Measurements from ENCODE around the gene DCBLD2. TPM values are rescaled to one million over a fixed set of nuclear protein-coding genes. Genes with fewer than 3 reads are reported as not detected.

Gene DCBLD2
- 1 to 10 TPM; 1.5 to 1.6 TPM for total RNA-seq
- 0.47 TPM for polyA plus RNA-seq

GRCh38 chr3:98901392-98902350 lies at the start of gene DCBLD2:
Gene DCBLD2 (minus strand): TSS chr3:98901695. CDS start chr3:98901326, 369 bp downstream.
- H3K4me1 Mint-ChIP-seq, result peaks cover 19 to 26% (median 24%) of the 10 kb centered on the region in 3 donors
- H3K27ac ChIP-seq (ENCODE audit: low read depth, low read length), result no peak within 1 kb of the TSS
- no peaks in the 10 kb centered on the region for H3K9me3 Mint-ChIP-seq
- DNase-seq, result peak; percentile 64 to 95 (median 84)
- no peaks in the 10 kb centered on the region for H3K36me3 ChIP-seq (ENCODE audit: insufficient read depth, low read length)
- H3K27me3 Mint-ChIP-seq, result peaks cover 10 to 30% of the 10 kb centered on the region in 2 donors
- H3K36me3 Mint-ChIP-seq, result peaks cover 0 to 2% (median 0%) of the 10 kb centered on the region in 3 donors
- H3K9me3 ChIP-seq (ENCODE audit: low read length), result no peaks in the 10 kb centered on the region
- H3K27ac Mint-ChIP-seq, result peak within 1 kb of the TSS in 6 of 8 donors; percentile 4 to 94 (median 84)
- H3K27me3 ChIP-seq (ENCODE audit: insufficient read depth, low read length, poor library complexity, severe bottlenecking), result no peaks in the 10 kb centered on the region
- peak within 1 kb of the TSS; percentile 88 to 95 (median 91) for H3K4me3 Mint-ChIP-seq
- ChIA-PET POLR2A (interaction anchor here (0.9 kb wide), 1 partner anchor 1499 kb away, joined by 3 read pairs; the partner anchor contains the start of genes LNP1 and TOMM70), CTCF (interaction anchor here (0.6 to 1.0 kb wide), 2 partner anchors 9 to 930 kb away, joined by 3 read pairs; no protein-coding TSS in a partner anchor)
- peak within 1 kb of the TSS; percentile 60 for H3K4me3 ChIP-seq (ENCODE audit: low read length)
- peaks cover 7% of the 10 kb centered on the region for H3K4me1 ChIP-seq (ENCODE audit: insufficient read depth, low read length)

GRCh38 chr3:98945666-98946065 lies 44.2 kb upstream of the DCBLD2 start:
- H3K27me3 Mint-ChIP-seq, result peaks cover 0 to 4% of the 10 kb centered on the region in 2 donors
- no peak for DNase-seq
- Histone ChIP-seq H3K9me3 (ENCODE audit: low read length) (no peaks in the 10 kb centered on the region), H3K4me1 (ENCODE audit: insufficient read depth, low read length) (no peaks in the 10 kb centered on the region), H3K27ac (ENCODE audit: low read depth, low read length) (no peak overlapping the region), H3K36me3 (ENCODE audit: insufficient read depth, low read length) (no peaks in the 10 kb centered on the region), H3K27me3 (ENCODE audit: insufficient read depth, low read length, poor library complexity, severe bottlenecking) (no peaks in the 10 kb centered on the region), H3K4me3 (ENCODE audit: low read length) (no peak overlapping the region)
- CTCF ChIA-PET, result no interaction called here
- no peak overlapping the region for H3K27ac Mint-ChIP-seq
- H3K36me3 Mint-ChIP-seq, result no peaks in the 10 kb centered on the region
- H3K4me3 Mint-ChIP-seq, result no peak overlapping the region
- no peaks in the 10 kb centered on the region for H3K4me1 Mint-ChIP-seq
- peaks cover 0 to 8% (median 0%) of the 10 kb centered on the region in 5 donors for H3K9me3 Mint-ChIP-seq
- POLR2A ChIA-PET, result no interaction called here

GRCh38 chr3:98945101-98945524 lies 43.6 kb upstream of the DCBLD2 start:
- Histone ChIP-seq H3K27ac (ENCODE audit: low read depth, low read length) (no peak overlapping the region), H3K36me3 (ENCODE audit: insufficient read depth, low read length) (no peaks in the 10 kb centered on the region), H3K27me3 (ENCODE audit: insufficient read depth, low read length, poor library complexity, severe bottlenecking) (no peaks in the 10 kb centered on the region), H3K9me3 (ENCODE audit: low read length) (no peaks in the 10 kb centered on the region), H3K4me1 (ENCODE audit: insufficient read depth, low read length) (no peaks in the 10 kb centered on the region), H3K4me3 (ENCODE audit: low read length) (no peak overlapping the region)
- no peaks in the 10 kb centered on the region for H3K36me3 Mint-ChIP-seq
- H3K9me3 Mint-ChIP-seq, result peaks cover 0 to 4% (median 0%) of the 10 kb centered on the region in 5 donors
- ChIA-PET POLR2A (no interaction called here), CTCF (no interaction called here)
- no peak overlapping the region for H3K4me3 Mint-ChIP-seq
- H3K27ac Mint-ChIP-seq, result no peak overlapping the region
- no peak for DNase-seq
- H3K4me1 Mint-ChIP-seq, result no peaks in the 10 kb centered on the region
- H3K27me3 Mint-ChIP-seq, result peaks cover 0 to 4% of the 10 kb centered on the region in 2 donors

- Mint-ChIP-seq H3K27ac (no peak overlapping the region), H3K9me3 (peaks cover 14 to 20% (median 17%) of the 10 kb centered on the region in 5 donors), H3K27me3 (no peaks in the 10 kb centered on the region), H3K4me1 (no peaks in the 10 kb centered on the region), H3K4me3 (no peak overlapping the region), H3K36me3 (no peaks in the 10 kb centered on the region)
- Histone ChIP-seq H3K4me3 (ENCODE audit: low read length) (no peak overlapping the region), H3K9me3 (ENCODE audit: low read length) (no peaks in the 10 kb centered on the region), H3K27ac (ENCODE audit: low read depth, low read length) (no peak overlapping the region), H3K4me1 (ENCODE audit: insufficient read depth, low read length) (no peaks in the 10 kb centered on the region), H3K36me3 (ENCODE audit: insufficient read depth, low read length) (no peaks in the 10 kb centered on the region), H3K27me3 (ENCODE audit: insufficient read depth, low read length, poor library complexity, severe bottlenecking) (no peaks in the 10 kb centered on the region)
- ChIA-PET CTCF (no interaction called here), POLR2A (no interaction called here)
- no peak for DNase-seq
Observed at GRCh38 chr3:98930413-98930812, 28.9 kb upstream of the DCBLD2 start.

GRCh38 chr3:98921957-98922356 lies 20.5 kb upstream of the DCBLD2 start:
- H3K4me1 ChIP-seq (ENCODE audit: insufficient read depth, low read length), result no peaks in the 10 kb centered on the region
- no peaks in the 10 kb centered on the region for H3K27me3 ChIP-seq (ENCODE audit: insufficient read depth, low read length, poor library complexity, severe bottlenecking)
- no peak for DNase-seq
- no peak overlapping the region for H3K27ac Mint-ChIP-seq
- no peaks in the 10 kb centered on the region for H3K9me3 ChIP-seq (ENCODE audit: low read length)
- H3K4me1 Mint-ChIP-seq, result no peaks in the 10 kb centered on the region
- no peaks in the 10 kb centered on the region for H3K36me3 ChIP-seq (ENCODE audit: insufficient read depth, low read length)
- no peaks in the 10 kb centered on the region for H3K36me3 Mint-ChIP-seq
- no peak overlapping the region for H3K4me3 Mint-ChIP-seq
- H3K27ac ChIP-seq (ENCODE audit: low read depth, low read length), result no peak overlapping the region
- ChIA-PET CTCF (interaction anchor here (0.6 kb wide), 1 partner anchor 1793 kb away, joined by 3 read pairs; no protein-coding TSS in a partner anchor), POLR2A (no interaction called here)
- H3K27me3 Mint-ChIP-seq, result peaks cover 2 to 7% of the 10 kb centered on the region in 2 donors
- H3K4me3 ChIP-seq (ENCODE audit: low read length), result no peak overlapping the region
- H3K9me3 Mint-ChIP-seq, result peaks cover 0 to 2% (median 0%) of the 10 kb centered on the region in 5 donors

- Mint-ChIP-seq H3K27ac (no peak overlapping the region), H3K4me1 (no peaks in the 10 kb centered on the region), H3K27me3 (peaks cover 3 to 7% of the 10 kb centered on the region in 2 donors), H3K36me3 (no peaks in the 10 kb centered on the region), H3K9me3 (peaks cover 0 to 2% (median 0%) of the 10 kb centered on the region in 5 donors), H3K4me3 (no peak overlapping the region)
- no peak for DNase-seq
- no peaks in the 10 kb centered on the region for H3K4me1 ChIP-seq (ENCODE audit: insufficient read depth, low read length)
- no peak overlapping the region for H3K27ac ChIP-seq (ENCODE audit: low read depth, low read length)
- H3K27me3 ChIP-seq (ENCODE audit: insufficient read depth, low read length, poor library complexity, severe bottlenecking), result no peaks in the 10 kb centered on the region
- ChIA-PET CTCF (no interaction called here), POLR2A (no interaction called here)
- H3K9me3 ChIP-seq (ENCODE audit: low read length), result no peaks in the 10 kb centered on the region
- no peak overlapping the region for H3K4me3 ChIP-seq (ENCODE audit: low read length)
- H3K36me3 ChIP-seq (ENCODE audit: insufficient read depth, low read length), result no peaks in the 10 kb centered on the region
Observed at GRCh38 chr3:98920166-98920565, 18.7 kb upstream of the DCBLD2 start.

- H3K27me3 Mint-ChIP-seq, result peaks cover 0 to 3% of the 10 kb centered on the region in 2 donors
- H3K4me3 Mint-ChIP-seq, result no peak overlapping the region
- H3K36me3 ChIP-seq (ENCODE audit: insufficient read depth, low read length), result no peaks in the 10 kb centered on the region
- no peak overlapping the region for H3K27ac ChIP-seq (ENCODE audit: low read depth, low read length)
- no peaks in the 10 kb centered on the region for H3K36me3 Mint-ChIP-seq
- H3K27me3 ChIP-seq (ENCODE audit: insufficient read depth, low read length, poor library complexity, severe bottlenecking), result no peaks in the 10 kb centered on the region
- POLR2A ChIA-PET, result no interaction called here
- no peak for DNase-seq
- H3K4me1 Mint-ChIP-seq, result no peaks in the 10 kb centered on the region
- CTCF ChIA-PET, result no interaction called here
- no peak overlapping the region for H3K27ac Mint-ChIP-seq
- H3K9me3 Mint-ChIP-seq, result peaks cover 0 to 2% (median 0%) of the 10 kb centered on the region in 5 donors
- no peak overlapping the region for H3K4me3 ChIP-seq (ENCODE audit: low read length)
- H3K9me3 ChIP-seq (ENCODE audit: low read length), result no peaks in the 10 kb centered on the region
- no peaks in the 10 kb centered on the region for H3K4me1 ChIP-seq (ENCODE audit: insufficient read depth, low read length)
Observed at GRCh38 chr3:98918586-98918985, 17.1 kb upstream of the DCBLD2 start.

GRCh38 chr3:98917608-98918007 lies 16.1 kb upstream of the DCBLD2 start:
- H3K36me3 ChIP-seq (ENCODE audit: insufficient read depth, low read length), result no peaks in the 10 kb centered on the region
- no peaks in the 10 kb centered on the region for H3K9me3 ChIP-seq (ENCODE audit: low read length)
- H3K27ac ChIP-seq (ENCODE audit: low read depth, low read length), result no peak overlapping the region
- H3K36me3 Mint-ChIP-seq, result no peaks in the 10 kb centered on the region
- H3K4me1 ChIP-seq (ENCODE audit: insufficient read depth, low read length), result no peaks in the 10 kb centered on the region
- peaks cover 0 to 2% (median 0%) of the 10 kb centered on the region in 5 donors for H3K9me3 Mint-ChIP-seq
- H3K4me1 Mint-ChIP-seq, result no peaks in the 10 kb centered on the region
- no peaks in the 10 kb centered on the region for H3K27me3 ChIP-seq (ENCODE audit: insufficient read depth, low read length, poor library complexity, severe bottlenecking)
- no peak for DNase-seq
- ChIA-PET POLR2A (no interaction called here), CTCF (no interaction called here)
- no peak overlapping the region for H3K4me3 Mint-ChIP-seq
- no peak overlapping the region for H3K4me3 ChIP-seq (ENCODE audit: low read length)
- H3K27me3 Mint-ChIP-seq, result peaks cover 0 to 3% of the 10 kb centered on the region in 2 donors
- no peak overlapping the region for H3K27ac Mint-ChIP-seq

All from CD8-positive, alpha-beta memory T cell (primary cell).